ENCODE measurements around the gene MEX3A. TPM values are rescaled to one million over a fixed set of nuclear protein-coding genes. Genes with fewer than 3 reads are reported as not detected.

Gene MEX3A
- total RNA-seq, 1 experiment from 2014 or later = 68.0 TPM

DNA sequence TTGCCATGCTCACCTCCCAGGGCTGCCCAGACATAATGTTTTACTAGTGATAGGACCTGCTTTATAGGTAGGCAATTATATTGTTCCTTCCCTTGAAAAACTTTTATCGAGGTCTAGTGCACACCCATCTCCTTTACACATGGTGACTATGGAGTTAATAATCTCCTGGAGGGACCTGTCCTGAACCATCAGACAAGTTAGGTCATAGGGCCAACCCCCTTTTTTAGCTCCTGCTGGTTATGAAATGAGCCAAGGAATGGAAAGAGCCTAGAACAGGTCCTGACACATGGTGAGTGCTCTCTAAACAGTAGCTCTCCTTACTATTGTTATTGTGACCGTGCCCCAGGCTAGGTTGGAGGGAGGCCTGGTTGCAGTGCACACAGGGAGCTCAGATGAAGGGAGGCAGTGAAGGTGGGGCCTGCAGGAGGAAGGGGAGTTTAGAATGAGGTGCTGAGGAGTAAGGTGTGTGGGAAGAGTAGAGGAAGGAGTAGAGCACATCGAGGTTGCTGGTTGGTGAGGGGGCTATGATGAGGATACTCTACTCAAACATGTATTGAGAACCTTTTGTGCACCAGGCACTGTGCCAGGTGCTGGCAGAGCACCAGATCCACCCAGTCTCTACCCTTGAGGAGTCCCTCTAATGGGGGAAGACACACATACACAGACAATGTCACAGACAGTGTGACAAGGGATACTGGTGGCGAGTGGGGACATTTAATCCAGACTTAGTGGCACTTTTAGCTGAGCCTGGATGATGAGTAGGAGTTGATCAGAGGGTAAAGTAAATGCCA is 18.1 kb upstream of the MEX3A start:
- no peaks in the 10 kb centered on the region for H3K27me3 ChIP-seq (ENCODE audit: insufficient read depth, low read length)
- H2AK5ac ChIP-seq (ENCODE audit: insufficient read length, low read length) = no peak overlapping the region
- H4K20me1 ChIP-seq (ENCODE audit: control insufficient read depth, insufficient read depth, insufficient read length) = peaks cover 2% of the 10 kb centered on the region
- H3K4me1 ChIP-seq (ENCODE audit: insufficient read depth, low read length) = peaks cover 10% of the 10 kb centered on the region; the same call in 1 of the 2 replicates
- H3K27me3 Mint-ChIP-seq (ENCODE audit: low read depth) = no peaks in the 10 kb centered on the region
- H3K4me1 Mint-ChIP-seq = peaks cover 52% of the 10 kb centered on the region in 2 experiments
- H3K56ac ChIP-seq (ENCODE audit: insufficient read length, low read depth, low read length) = no peak overlapping the region
- peak overlapping the region in 1 of 3 experiments; percentile 26; a peak in 3 of 7 replicates for H3K27ac Mint-ChIP-seq
- H3K18ac ChIP-seq (ENCODE audit: insufficient read length, low read depth, low read length) = no peak overlapping the region
- no peak overlapping the region for H3K14ac ChIP-seq (ENCODE audit: insufficient read depth, low read length)
- no CpG with 5 or more reads among the region's 4 CpGs for WGBS (ENCODE audit: extremely low coverage, insufficient read length, low lambda C conversion rate)
- H3K4me2 ChIP-seq (ENCODE audit: insufficient read depth, insufficient read length, low read length) = no peak overlapping the region
- H2BK120ac ChIP-seq (ENCODE audit: low read depth, low read length, poor library complexity, severe bottlenecking) = no peak overlapping the region
- H3K23me2 ChIP-seq (ENCODE audit: insufficient read length, low read depth, low read length, poor library complexity, severe bottlenecking) = no peaks in the 10 kb centered on the region
- H3K9me3 ChIP-seq (ENCODE audit: control insufficient read depth, low read depth, low read length) = no peaks in the 10 kb centered on the region
- H3K27ac ChIP-seq (ENCODE audit: insufficient read length, low read depth, low read length) = no peak overlapping the region
- H3K4ac ChIP-seq (ENCODE audit: low read depth, low read length) = no peak overlapping the region
- H3K79me1 ChIP-seq (ENCODE audit: insufficient read depth, low read depth, low read length, poor library complexity, severe bottlenecking) = no peaks in the 10 kb centered on the region
- no peak overlapping the region for H2BK12ac ChIP-seq (ENCODE audit: insufficient read length, low read depth, low read length)
- no peaks in the 10 kb centered on the region; a peak in 1 of 5 replicates for H3K9me3 Mint-ChIP-seq
- DNase-seq = no peak
- H3K23ac ChIP-seq (ENCODE audit: insufficient read length, low read depth, low read length) = no peak overlapping the region
- no peak overlapping the region for H2AFZ ChIP-seq (ENCODE audit: low read length)
- peak overlapping the region in 1 of 2 experiments; percentile 25; a peak in 2 of 5 replicates for H3K4me3 Mint-ChIP-seq
- no peak overlapping the region for H3T11ph ChIP-seq (ENCODE audit: low read length)
- H2BK15ac ChIP-seq (ENCODE audit: low read depth, low read length) = no peak overlapping the region
- TF ChIP-seq, protein P1, sequence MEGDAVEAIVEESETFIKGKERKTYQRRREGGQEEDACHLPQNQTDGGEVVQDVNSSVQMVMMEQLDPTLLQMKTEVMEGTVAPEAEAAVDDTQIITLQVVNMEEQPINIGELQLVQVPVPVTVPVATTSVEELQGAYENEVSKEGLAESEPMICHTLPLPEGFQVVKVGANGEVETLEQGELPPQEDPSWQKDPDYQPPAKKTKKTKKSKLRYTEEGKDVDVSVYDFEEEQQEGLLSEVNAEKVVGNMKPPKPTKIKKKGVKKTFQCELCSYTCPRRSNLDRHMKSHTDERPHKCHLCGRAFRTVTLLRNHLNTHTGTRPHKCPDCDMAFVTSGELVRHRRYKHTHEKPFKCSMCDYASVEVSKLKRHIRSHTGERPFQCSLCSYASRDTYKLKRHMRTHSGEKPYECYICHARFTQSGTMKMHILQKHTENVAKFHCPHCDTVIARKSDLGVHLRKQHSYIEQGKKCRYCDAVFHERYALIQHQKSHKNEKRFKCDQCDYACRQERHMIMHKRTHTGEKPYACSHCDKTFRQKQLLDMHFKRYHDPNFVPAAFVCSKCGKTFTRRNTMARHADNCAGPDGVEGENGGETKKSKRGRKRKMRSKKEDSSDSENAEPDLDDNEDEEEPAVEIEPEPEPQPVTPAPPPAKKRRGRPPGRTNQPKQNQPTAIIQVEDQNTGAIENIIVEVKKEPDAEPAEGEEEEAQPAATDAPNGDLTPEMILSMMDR (conservative IDR thresholded peaks at IDR 0.05) = no peak
- no peak overlapping the region for H4K5ac ChIP-seq (ENCODE audit: insufficient read length, low read depth, low read length)
- no peak overlapping the region for H2BK20ac ChIP-seq (ENCODE audit: low read depth, low read length, poor library complexity, severe bottlenecking)
- no peaks in the 10 kb centered on the region for H3K79me2 ChIP-seq (ENCODE audit: insufficient read depth, low read length)
- no peak overlapping the region for H4K91ac ChIP-seq (ENCODE audit: insufficient read length, low read depth, low read length)
- peaks cover 5 to 12% (median 6%) of the 10 kb centered on the region in 3 experiments; a peak in 6 of 7 replicates for H3K36me3 Mint-ChIP-seq (ENCODE audit: insufficient read depth in 1 of 3, low read depth in 3 of 3)
- no peak overlapping the region for H4K8ac ChIP-seq (replicated peaks; ENCODE audit: insufficient read length, low read depth, low read length)
- H3K9ac ChIP-seq (ENCODE audit: extremely low read depth, insufficient read length, low read length) = no peak overlapping the region
- H2BK5ac ChIP-seq (ENCODE audit: insufficient read length, low read length) = no peak overlapping the region

Data from H9 (cell line).